Measurements from ENCODE around the gene DRAM2. TPM values are rescaled to one million over a fixed set of nuclear protein-coding genes. Genes with fewer than 3 reads are reported as not detected.

Gene DRAM2
- total RNA-seq, 3 donors from 2014 or later: 51.5 to 122 (median 74.5) TPM

- H3K36me3 ChIP-seq: no peaks in the 10 kb centered on the region
- no peaks in the 10 kb centered on the region for H3K27me3 ChIP-seq
- H3K9me3 ChIP-seq: no peaks in the 10 kb centered on the region
- DNase-seq (ENCODE audit: low spot score in 2 of 2): no peak
- H3K4me3 ChIP-seq: no peak overlapping the region
- TF ChIP-seq POLR2AphosphoS5 (IDR thresholded peaks at IDR 0.05) (no peak), POLR2A (IDR thresholded peaks at IDR 0.05) (no peak), CTCF (IDR thresholded peaks at IDR 0.05) (no peak)
- intact Hi-C loops (cut with DNase I; ENCODE audit: low total_unique reads): no loop called here
- no peak overlapping the region for H3K27ac ChIP-seq
- no peaks in the 10 kb centered on the region for H3K4me1 ChIP-seq
Observed at GRCh38 chr1:111127923-111128643, 11.8 kb downstream of the DRAM2 start.

- no peaks in the 10 kb centered on the region for H3K36me3 ChIP-seq
Observed at GRCh38 chr1:111126354-111126753, 13.5 kb downstream of the DRAM2 start.

GRCh38 chr1:111116496-111116895 lies 23.4 kb downstream of the DRAM2 start:
- H3K4me1 ChIP-seq: no peaks in the 10 kb centered on the region
- TF ChIP-seq CTCF (IDR thresholded peaks at IDR 0.05) (no peak), POLR2AphosphoS5 (IDR thresholded peaks at IDR 0.05) (no peak), POLR2A (IDR thresholded peaks at IDR 0.05) (no peak)
- H3K27ac ChIP-seq: no peak overlapping the region
- no peak overlapping the region for H3K4me3 ChIP-seq
- no peaks in the 10 kb centered on the region for H3K27me3 ChIP-seq
- no peak for DNase-seq (ENCODE audit: low spot score in 2 of 2)
- H3K36me3 ChIP-seq: peaks cover 11% of the 10 kb centered on the region
- no peaks in the 10 kb centered on the region for H3K9me3 ChIP-seq
- intact Hi-C loops (cut with DNase I; ENCODE audit: low total_unique reads): no loop called here

More at GRCh38 chr1:111126354-111126753, 13.5 kb downstream of the DRAM2 start:
- TF ChIP-seq CTCF (IDR thresholded peaks at IDR 0.05): no peak
- intact Hi-C loops (cut with DNase I; ENCODE audit: low total_unique reads): no loop called here
- no peak overlapping the region for H3K4me3 ChIP-seq
- DNase-seq (ENCODE audit: low spot score in 2 of 2): no peak
- H3K27me3 ChIP-seq: no peaks in the 10 kb centered on the region
- H3K27ac ChIP-seq: no peak overlapping the region
- no peaks in the 10 kb centered on the region for H3K4me1 ChIP-seq
- H3K9me3 ChIP-seq: no peaks in the 10 kb centered on the region

GRCh38 chr1:111110197-111110899 lies 29.5 kb downstream of the DRAM2 start:
- H3K27ac ChIP-seq: no peak overlapping the region
- intact Hi-C loops (cut with DNase I; ENCODE audit: low total_unique reads): no loop called here
- TF ChIP-seq POLR2A (IDR thresholded peaks at IDR 0.05) (no peak), POLR2AphosphoS5 (IDR thresholded peaks at IDR 0.05) (no peak), CTCF (IDR thresholded peaks at IDR 0.05) (no peak)
- H3K36me3 ChIP-seq: no peaks in the 10 kb centered on the region
- H3K4me3 ChIP-seq: no peak overlapping the region
- no peaks in the 10 kb centered on the region for H3K27me3 ChIP-seq
- peaks cover 0 to 20% of the 10 kb centered on the region in 2 donors for H3K9me3 ChIP-seq
- no peaks in the 10 kb centered on the region for H3K4me1 ChIP-seq
- DNase-seq (ENCODE audit: low spot score in 2 of 2): no peak

GRCh38 chr1:111104981-111105380 lies 34.9 kb downstream of the DRAM2 start:
- Histone ChIP-seq H3K4me1 (no peaks in the 10 kb centered on the region), H3K9me3 (peaks cover 0 to 41% of the 10 kb centered on the region in 2 donors), H3K27me3 (no peaks in the 10 kb centered on the region), H3K36me3 (no peaks in the 10 kb centered on the region), H3K4me3 (no peak overlapping the region), H3K27ac (no peak overlapping the region)
- TF ChIP-seq POLR2A (IDR thresholded peaks at IDR 0.05): no peak
- TF ChIP-seq POLR2AphosphoS5 (IDR thresholded peaks at IDR 0.05): no peak
- no peak for TF ChIP-seq CTCF (IDR thresholded peaks at IDR 0.05)
- intact Hi-C loops (cut with DNase I; ENCODE audit: low total_unique reads): no loop called here
- DNase-seq (ENCODE audit: low spot score in 2 of 2): no peak
